Measurements from ENCODE around the gene MAP4K2. TPM values are rescaled to one million over a fixed set of nuclear protein-coding genes. Genes with fewer than 3 reads are reported as not detected.

MAP4K2 gene
- total and polyA plus RNA-seq, 2 experiments from 2014 or later: 9.9 to 42.6 TPM

DNA sequence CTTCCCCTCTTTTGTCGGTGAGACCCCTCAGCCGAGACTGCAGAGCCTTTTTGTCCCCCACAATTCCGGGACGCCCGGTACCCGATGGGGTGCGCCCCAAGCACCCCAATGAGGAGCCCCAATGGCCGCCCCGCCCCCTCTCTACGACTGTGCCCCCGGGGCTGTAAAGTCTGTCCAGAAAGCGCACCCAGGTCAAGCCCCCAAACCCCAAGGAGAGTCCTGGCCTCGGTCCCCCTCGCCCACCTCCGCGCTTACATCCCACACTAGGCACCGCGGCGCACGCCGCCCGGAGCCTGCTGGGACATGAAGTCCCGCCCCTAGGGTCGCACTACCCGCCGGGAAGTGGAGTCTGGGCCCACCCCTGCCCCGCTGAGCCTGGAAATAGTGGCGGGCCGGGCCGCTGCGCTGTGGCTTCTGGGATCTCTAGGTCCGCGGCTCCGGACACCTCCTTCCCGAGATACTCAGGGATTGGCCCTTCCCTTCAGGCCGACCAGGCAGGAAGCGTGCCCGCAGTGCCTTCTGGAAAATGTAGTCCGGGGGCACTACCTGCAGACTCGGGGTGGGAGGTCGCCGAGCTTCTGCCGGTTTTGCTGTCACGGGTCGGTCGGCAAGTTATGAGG, 7.4 kb upstream of the MAP4K2 start, which contains the start of gene MEN1 (continued):
- TF ChIP-seq, protein P1, sequence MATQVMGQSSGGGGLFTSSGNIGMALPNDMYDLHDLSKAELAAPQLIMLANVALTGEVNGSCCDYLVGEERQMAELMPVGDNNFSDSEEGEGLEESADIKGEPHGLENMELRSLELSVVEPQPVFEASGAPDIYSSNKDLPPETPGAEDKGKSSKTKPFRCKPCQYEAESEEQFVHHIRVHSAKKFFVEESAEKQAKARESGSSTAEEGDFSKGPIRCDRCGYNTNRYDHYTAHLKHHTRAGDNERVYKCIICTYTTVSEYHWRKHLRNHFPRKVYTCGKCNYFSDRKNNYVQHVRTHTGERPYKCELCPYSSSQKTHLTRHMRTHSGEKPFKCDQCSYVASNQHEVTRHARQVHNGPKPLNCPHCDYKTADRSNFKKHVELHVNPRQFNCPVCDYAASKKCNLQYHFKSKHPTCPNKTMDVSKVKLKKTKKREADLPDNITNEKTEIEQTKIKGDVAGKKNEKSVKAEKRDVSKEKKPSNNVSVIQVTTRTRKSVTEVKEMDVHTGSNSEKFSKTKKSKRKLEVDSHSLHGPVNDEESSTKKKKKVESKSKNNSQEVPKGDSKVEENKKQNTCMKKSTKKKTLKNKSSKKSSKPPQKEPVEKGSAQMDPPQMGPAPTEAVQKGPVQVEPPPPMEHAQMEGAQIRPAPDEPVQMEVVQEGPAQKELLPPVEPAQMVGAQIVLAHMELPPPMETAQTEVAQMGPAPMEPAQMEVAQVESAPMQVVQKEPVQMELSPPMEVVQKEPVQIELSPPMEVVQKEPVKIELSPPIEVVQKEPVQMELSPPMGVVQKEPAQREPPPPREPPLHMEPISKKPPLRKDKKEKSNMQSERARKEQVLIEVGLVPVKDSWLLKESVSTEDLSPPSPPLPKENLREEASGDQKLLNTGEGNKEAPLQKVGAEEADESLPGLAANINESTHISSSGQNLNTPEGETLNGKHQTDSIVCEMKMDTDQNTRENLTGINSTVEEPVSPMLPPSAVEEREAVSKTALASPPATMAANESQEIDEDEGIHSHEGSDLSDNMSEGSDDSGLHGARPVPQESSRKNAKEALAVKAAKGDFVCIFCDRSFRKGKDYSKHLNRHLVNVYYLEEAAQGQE (IDR thresholded peaks at IDR 0.05; ENCODE audit: unreplicated experiment): no peak
- TF ChIP-seq, protein P2, sequence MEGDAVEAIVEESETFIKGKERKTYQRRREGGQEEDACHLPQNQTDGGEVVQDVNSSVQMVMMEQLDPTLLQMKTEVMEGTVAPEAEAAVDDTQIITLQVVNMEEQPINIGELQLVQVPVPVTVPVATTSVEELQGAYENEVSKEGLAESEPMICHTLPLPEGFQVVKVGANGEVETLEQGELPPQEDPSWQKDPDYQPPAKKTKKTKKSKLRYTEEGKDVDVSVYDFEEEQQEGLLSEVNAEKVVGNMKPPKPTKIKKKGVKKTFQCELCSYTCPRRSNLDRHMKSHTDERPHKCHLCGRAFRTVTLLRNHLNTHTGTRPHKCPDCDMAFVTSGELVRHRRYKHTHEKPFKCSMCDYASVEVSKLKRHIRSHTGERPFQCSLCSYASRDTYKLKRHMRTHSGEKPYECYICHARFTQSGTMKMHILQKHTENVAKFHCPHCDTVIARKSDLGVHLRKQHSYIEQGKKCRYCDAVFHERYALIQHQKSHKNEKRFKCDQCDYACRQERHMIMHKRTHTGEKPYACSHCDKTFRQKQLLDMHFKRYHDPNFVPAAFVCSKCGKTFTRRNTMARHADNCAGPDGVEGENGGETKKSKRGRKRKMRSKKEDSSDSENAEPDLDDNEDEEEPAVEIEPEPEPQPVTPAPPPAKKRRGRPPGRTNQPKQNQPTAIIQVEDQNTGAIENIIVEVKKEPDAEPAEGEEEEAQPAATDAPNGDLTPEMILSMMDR (conservative IDR thresholded peaks at IDR 0.05; ENCODE audit: low read depth in 2 of 2): no peak
- TF ChIP-seq STAT1 (IDR thresholded peaks at IDR 0.05; ENCODE audit: unreplicated experiment): no peak

DNA sequence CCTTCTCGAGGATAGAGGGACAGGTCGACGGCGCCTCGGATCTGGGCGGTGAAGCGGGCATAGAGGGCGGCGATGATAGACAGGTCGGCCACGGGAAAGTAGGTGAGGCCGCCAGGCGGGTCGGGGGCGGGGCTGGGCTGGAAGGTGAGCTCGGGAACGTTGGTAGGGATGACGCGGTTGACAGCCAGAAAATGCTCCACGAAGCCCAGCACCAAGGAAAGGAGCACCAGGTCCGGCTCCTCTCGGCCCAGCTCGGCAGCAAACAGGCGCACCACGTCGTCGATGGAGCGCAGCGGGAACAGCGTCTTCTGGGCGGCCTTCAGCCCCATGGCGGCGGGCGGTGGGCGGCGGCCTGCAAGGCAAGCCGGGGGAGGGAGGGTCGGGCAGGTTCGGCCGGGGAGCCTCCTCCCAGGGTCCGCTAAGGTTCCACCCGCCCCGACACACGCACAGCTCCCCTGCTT, 6.8 kb upstream of the MAP4K2 start:
- Mint-ChIP-seq H3K27me3 (ENCODE audit: insufficient read depth, low read depth, poor library complexity) (peaks cover 13% of the 10 kb centered on the region), H3K9me3 (no peaks in the 10 kb centered on the region; the same call in 2 of the 3 replicates), H3K27ac (no peak overlapping the region), H3K4me1 (peaks cover 9% of the 10 kb centered on the region), H3K36me3 (ENCODE audit: low read depth) (peaks cover 21% of the 10 kb centered on the region), H3K4me3 (peak overlapping the region; percentile 92)
- no peak for TF ChIP-seq ZNF114 (CRISPR knock-in tag; IDR thresholded peaks at IDR 0.05)
- TF ChIP-seq CREB1 (CRISPR knock-in tag; IDR thresholded peaks at IDR 0.05; ENCODE audit: low read depth): 0 out of 2 replicates have a peak, but pooled peaks have one; percentile 24
- Histone ChIP-seq H3K4me2 (peak overlapping the region; percentile 93), H3K27me3 (ENCODE audit: insufficient read depth) (no peaks in the 10 kb centered on the region), H3K27ac (ENCODE audit: low read depth) (no peak overlapping the region), H3F3A (replicated peaks; ENCODE audit: low read depth) (peaks cover 4% of the 10 kb centered on the region; the same call in 1 of the 2 replicates), H4K20me1 (replicated peaks; ENCODE audit: insufficient read depth) (0 out of 2 replicates have a peak, but pooled peaks cover 13% of the 10 kb centered on the region), H3K4me3 (peak overlapping the region; percentile 83), H3K36me3 (ENCODE audit: insufficient read depth) (no peaks in the 10 kb centered on the region), H2AFZ (peak overlapping the region; percentile 78), H3K4me1 (ENCODE audit: insufficient read depth) (peaks cover 5% of the 10 kb centered on the region; the same call in 1 of the 2 replicates), H3K79me2 (replicated peaks; ENCODE audit: insufficient read depth) (peaks cover 6% of the 10 kb centered on the region; the same call in 1 of the 2 replicates), H3K9me2 (ENCODE audit: insufficient read depth) (no peaks in the 10 kb centered on the region)
- peak; percentile 57 for ATAC-seq
- DNase-seq (ENCODE audit: low spot score): peak; percentile 81

DNA sequence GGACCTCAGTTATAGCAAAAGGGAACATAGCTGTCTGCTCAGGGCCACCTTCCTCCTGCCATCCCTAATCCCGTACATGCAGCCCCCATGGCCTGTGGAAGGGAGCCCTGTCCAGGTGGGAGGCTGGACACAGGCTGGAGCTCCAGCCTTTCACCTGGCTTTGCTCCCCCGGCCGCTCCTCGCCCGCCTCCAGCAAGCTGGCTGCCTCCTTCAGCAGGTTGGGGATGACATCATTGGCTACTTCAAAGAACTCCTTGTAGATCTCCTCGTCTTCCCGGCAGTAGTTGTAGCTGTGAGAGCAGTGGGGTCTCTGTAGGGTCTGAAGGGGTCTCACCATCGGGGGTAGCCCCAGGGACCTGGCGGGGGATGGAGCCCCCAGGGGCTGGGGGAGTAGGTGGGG, 2.5 kb upstream of the MAP4K2 start:
- peaks cover 8% of the 10 kb centered on the region; the same call in 1 of the 2 replicates for H3K4me1 ChIP-seq (ENCODE audit: insufficient read depth)
- no peak overlapping the region for H3K4me2 ChIP-seq
- ATAC-seq: no peak
- Mint-ChIP-seq H3K9me3 (no peaks in the 10 kb centered on the region), H3K4me3 (no peak overlapping the region; the same call in 2 of the 3 replicates), H3K27me3 (ENCODE audit: insufficient read depth, low read depth, poor library complexity) (peaks cover 13% of the 10 kb centered on the region), H3K4me1 (peaks cover 20% of the 10 kb centered on the region), H3K27ac (no peak overlapping the region), H3K36me3 (ENCODE audit: low read depth) (peaks cover 21% of the 10 kb centered on the region)
- H2AFZ ChIP-seq: no peak overlapping the region
- H3K36me3 ChIP-seq (ENCODE audit: insufficient read depth): no peaks in the 10 kb centered on the region
- H3K27ac ChIP-seq (ENCODE audit: low read depth): no peak overlapping the region
- H4K20me1 ChIP-seq (replicated peaks; ENCODE audit: insufficient read depth): 0 out of 2 replicates have a peak, but pooled peaks cover 13% of the 10 kb centered on the region
- H3K27me3 ChIP-seq (ENCODE audit: insufficient read depth): no peaks in the 10 kb centered on the region
- H3K79me2 ChIP-seq (replicated peaks; ENCODE audit: insufficient read depth): peaks cover 6% of the 10 kb centered on the region; the same call in 1 of the 2 replicates
- H3K4me3 ChIP-seq: no peak overlapping the region
- TF ChIP-seq EZH2 (IDR thresholded peaks at IDR 0.05; ENCODE audit: low read depth, unreplicated experiment) (no peak), ZNF331 (CRISPR knock-in tag; IDR thresholded peaks at IDR 0.05; ENCODE audit: low read depth) (no peak), CREB1 (CRISPR knock-in tag; IDR thresholded peaks at IDR 0.05; ENCODE audit: low read depth) (no peak), NANOG (IDR thresholded peaks at IDR 0.05; ENCODE audit: borderline replicate concordance) (no peak)
- TF ChIP-seq, protein P2 (conservative IDR thresholded peaks at IDR 0.05; ENCODE audit: low read depth in 2 of 2): no peak
- TF ChIP-seq, protein P1 (IDR thresholded peaks at IDR 0.05; ENCODE audit: unreplicated experiment): no peak
- H3F3A ChIP-seq (replicated peaks; ENCODE audit: low read depth): peaks cover 12% of the 10 kb centered on the region
- no peak for DNase-seq (ENCODE audit: low spot score)
- H3K9me2 ChIP-seq (ENCODE audit: insufficient read depth): no peaks in the 10 kb centered on the region
